SKM-1 treated with dmso at 0.1 percent for 144 hours (cell line): ENCODE measurements around the gene DNAJC7.
A peak's percentile ranks its signal among the peaks of the same experiment; 100 is the strongest.
"Not testable (repeated sequence)": the region's sequence is repeated elsewhere in the genome, so short reads cannot be mapped to it uniquely, and the experiment has no call there.

ENCODE experiments used
- DNase-seq: peaks from one replicate; lab custom pipeline; 2025; ENCODE audit not compliant: unreplicated experiment; lab: John Stamatoyannopoulos, UW

DNAJC7 gene

DNA sequence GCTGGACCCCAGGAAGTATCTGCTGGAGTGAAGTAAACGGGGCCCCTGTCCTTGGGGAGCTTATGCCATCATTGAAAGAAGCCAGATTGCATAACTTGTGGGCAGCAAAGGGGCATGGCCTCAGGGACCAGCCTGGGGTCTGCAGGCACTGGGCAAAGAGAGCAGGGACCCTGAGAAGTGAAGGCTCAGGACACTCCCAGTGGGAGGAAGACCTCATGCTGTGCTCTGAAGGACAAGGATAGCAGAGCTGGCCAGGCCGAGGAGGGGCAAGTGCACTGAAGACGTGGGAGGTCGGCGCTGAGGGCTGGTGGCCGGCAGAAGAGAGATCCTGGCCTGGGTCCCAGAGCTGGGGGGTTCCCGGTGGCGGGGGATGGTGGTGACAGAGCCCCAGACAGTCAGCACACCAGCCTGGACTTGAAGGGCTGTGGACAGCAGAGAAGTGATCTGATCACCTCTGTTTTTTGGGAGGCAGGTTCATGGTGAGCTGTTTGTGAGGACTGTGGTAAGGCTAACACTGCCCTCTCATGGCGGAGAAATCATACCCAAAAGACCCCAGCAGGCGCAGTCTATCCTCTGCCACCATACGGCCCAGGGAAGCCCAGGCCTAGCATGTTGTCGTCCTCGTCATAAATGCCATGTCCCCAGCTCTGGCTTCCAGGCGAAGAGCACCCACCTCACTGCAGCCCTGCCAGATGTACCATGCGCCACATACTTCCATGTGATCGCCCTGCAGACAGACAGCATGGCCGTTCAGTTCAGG is 57.7 kb downstream of the DNAJC7 start:
- peak; percentile 32 for DNase-seq

DNA sequence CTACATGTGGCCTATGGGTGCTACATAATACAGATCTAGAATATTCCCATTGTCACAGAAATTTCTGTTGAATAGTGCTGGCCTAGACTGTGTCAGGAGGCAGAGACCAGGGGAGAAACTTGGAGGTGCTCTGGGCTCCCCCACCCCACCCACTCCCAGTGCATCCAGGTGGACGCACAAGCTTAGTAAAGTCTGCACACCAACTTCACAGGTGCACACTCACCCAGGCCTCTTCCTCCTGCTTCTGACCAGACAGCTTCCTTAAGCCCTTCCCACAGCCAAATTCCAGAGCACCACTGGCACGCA is 58.3 kb downstream of the DNAJC7 start:
- no peak for DNase-seq

GRCh38 chr17:41957869-41958439 is 59.3 kb downstream of the DNAJC7 start:
- DNase-seq: no peak

DNA sequence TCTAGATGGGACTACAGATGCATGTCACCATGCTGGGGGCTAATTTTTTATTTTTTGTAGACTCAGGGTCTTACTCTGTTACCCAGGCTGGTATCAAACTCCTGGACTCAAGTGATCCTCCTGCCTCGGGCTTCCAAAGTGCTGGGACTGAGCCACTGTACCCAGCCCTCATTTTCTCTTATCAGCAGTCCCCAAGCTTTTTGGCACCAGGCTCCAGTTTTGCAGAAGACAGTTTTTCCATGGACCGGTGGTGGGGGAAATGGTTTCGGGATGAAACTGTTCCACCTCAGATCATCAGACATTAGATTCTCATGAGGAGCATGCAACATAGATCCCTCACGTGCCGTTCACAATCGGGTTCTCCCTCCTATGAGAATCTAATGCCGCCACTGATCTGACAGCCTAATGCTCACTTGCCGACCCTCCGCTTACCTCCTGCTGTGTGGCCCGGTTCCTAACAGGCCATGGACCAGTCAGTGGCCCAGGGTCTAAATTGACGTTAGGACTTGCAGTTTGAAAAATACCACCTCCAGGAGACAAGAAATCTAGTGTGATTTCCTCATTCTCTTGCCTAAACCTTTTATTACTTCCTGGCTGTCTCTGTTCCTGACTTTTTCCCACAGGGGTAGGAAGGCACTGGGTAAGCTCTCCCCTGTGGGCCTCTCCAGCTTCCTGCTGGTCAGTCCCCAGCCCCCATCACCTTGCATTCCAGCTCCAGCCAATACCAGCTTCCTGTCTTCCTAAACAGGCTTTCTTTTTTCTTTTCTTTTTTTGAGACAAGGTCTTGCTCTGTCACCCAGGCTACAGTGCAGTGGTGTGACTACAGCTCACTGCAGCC is 60.0 kb downstream of the DNAJC7 start:
- DNase-seq: peak; percentile 33

DNA sequence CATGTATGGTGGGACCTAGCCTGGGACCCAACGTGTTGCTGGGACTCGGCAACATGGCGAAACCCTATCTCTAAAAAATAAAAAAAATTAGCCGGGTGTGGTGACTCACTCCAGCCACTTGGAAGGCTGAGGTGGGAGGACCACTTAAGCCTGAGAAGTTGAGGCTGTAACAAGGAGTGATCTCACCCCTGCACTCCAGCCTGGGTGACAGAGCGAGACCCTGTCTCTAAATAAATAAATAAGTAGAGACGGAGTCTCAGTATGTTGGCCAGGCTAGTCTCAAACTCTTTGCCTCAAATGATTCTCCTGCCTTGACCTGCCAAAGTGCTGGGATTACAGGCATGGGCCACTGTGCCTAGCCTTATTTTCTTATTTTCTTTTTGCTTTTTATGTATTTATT is 60.7 kb downstream of the DNAJC7 start:
- DNase-seq: no peak

GRCh38 chr17:41948762-41949460 is 68.3 kb downstream of the DNAJC7 start:
- no peak for DNase-seq

- DNase-seq: no peak
These were observed 72.3 kb downstream of the DNAJC7 start for GRCh38 chr17:41944943-41945342.

DNA sequence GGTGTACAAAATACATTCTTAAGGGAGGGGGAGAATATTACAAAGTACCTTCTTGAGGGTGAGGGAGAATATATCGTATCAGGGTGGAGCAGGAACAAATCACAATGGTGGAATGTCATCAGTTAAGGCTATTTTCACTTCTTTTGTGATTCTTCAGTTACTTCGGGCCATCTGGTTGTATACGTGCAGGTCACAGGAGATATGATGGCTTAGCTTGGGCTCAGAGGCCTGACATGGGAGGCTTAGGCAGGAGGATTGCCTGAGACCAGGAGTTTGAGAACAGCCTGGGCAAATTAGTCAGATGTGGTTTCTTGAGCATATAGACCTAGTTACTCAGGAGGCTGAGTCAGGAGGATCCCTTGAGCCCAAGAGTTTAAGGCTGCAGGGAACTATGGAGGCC is 73.7 kb downstream of the DNAJC7 start:
- no peak for DNase-seq

DNA sequence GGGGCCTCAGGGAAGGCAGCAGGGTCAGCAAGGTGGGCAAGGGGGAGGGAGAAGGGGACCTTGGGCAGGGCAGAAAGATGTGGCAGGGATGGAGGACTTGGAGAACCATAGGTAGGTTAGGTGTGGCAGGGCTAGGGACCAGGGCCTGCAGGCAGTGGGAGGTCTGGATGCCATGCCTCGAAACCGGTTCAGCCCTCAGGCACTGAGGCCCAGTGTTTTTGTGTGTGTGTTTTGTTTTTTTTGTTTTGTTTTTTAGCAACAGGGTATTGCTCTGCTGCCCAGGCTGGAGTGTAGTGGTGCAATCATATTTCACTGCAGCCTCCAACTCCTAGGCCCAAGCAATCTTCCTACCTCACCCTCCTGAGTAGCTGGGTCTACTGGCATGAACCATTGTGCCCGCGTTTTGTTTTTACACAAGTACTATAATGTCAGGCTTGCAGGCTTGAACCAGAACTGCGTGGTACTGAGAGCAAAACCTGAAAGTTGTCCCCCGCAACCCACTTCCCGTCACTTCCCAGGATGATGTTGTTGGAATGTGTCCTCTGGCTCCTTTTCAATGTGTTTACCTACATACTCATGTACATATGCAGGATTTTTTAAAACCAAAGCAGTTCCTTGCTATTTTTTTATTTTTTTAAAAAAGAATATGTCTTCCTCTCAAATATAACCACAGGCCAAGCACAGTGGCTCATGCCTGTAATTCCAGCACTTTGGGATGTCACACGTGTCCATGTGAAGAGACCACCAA is 74.4 kb downstream of the DNAJC7 start:
- no peak for DNase-seq

DNA sequence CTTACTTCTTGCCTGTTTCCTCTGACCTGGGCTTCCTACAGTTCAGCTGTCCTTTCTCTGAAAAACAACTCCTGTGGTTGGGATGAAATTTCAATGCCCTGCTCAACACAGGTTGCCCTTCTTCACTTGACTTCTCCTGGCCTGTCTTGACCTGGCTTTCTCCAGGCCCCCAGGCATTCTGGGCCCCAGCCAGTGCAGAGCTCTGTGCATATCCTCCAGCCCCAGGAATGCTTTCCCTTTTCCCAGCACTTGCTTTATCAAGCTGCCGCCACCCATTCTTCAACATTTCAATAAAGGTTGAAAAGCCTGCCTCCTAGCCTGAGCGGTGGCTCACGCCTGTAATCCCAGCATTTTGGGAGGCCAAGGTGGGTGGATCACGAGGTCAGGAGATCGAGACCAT is 76.1 kb downstream of the DNAJC7 start:
- DNase-seq: no peak

DNA sequence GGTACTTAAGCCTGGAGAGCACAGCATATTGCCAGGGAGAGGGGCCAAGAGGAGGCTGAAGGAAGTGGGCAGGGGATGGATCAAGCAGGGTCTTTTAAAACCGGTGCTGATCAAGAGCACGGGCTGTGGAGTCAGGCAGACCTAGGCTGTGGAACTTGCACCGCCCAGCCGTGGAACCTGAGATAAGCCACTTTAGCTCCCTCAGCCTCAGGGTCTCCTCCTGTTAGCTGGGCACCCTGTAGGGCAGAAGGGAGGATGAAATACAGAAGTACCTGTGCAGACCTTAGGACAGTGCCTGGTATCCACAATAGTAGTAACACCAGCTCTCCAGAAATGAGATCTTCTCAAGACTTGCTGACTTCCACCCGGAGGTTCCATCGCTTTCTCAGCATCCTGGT is 77.5 kb downstream of the DNAJC7 start:
- DNase-seq: no peak

- no peak for DNase-seq
These were observed 78.1 kb downstream of the DNAJC7 start for GRCh38 chr17:41939044-41939692.

DNA sequence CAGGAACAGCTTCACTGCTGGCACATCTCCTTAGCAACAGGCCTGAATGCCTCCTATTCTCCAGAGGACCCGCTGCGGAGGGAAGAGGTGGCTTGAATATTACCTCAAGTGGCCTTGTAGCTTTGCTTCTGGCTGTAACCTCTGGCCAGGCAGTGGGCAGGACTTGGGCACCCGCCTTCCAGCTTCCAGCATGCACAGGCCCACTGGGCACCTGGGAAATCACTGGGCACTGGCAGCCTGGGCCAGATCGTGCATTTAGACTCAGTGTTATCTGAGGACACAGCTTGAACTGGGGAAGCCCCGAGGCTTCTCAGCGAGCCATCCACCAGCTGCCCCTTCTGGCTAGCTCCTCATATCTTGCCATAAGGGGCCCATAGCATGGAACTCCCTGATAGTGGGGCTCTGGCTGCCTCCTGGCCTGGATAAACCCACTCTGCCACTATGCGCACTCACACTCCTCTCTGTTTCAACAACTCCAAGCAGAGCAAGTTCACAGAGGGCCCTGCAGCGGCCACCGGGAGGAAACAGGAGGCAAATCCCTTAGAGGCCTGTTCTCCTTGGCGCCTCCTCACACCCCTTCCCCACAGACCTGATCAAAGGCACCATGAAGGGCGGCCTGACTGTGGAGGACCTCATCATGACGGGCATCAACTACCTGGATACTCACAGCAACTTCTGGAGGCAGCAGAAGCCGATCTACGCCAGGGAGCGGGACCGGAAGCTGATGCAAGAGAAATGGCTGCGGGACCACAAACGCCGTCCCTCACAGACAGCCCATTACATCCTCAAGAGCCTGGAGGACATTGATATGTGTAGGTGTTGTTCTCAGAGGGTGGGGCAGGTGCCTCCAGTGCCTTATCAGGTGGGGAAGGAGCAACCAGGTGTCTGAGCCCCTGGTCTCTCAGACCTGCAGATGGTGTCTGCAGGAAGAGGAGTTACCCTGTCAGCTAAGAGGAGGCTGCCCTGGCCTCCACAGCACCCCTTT is 79.0 kb downstream of the DNAJC7 start:
- DNase-seq: no peak

GRCh38 chr17:41935641-41936040 is 81.6 kb downstream of the DNAJC7 start:
- DNase-seq: no peak

- peak; percentile 63 for DNase-seq
These were observed 84.3 kb downstream of the DNAJC7 start for GRCh38 chr17:41932816-41933389.

- DNase-seq: not testable (repeated sequence)
These were observed 85.5 kb downstream of the DNAJC7 start for GRCh38 chr17:41931715-41932114.

DNA sequence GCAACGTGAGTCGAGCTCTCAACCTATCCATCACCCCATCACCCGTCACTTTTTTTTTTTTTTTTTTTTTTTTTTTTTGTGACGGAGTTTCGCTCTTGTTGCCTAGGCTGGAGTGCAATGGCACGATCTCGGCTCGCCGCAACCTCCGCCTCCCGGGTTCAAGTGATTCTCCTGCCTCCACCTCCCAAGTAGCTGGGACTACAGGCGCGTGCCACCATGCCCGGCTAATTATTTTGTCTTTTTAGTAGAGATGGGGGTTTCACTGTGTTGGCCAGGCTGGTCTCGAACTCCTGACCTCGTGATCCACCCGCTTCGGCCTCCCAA is 86.4 kb downstream of the DNAJC7 start:
- DNase-seq: not testable (repeated sequence)

DNA sequence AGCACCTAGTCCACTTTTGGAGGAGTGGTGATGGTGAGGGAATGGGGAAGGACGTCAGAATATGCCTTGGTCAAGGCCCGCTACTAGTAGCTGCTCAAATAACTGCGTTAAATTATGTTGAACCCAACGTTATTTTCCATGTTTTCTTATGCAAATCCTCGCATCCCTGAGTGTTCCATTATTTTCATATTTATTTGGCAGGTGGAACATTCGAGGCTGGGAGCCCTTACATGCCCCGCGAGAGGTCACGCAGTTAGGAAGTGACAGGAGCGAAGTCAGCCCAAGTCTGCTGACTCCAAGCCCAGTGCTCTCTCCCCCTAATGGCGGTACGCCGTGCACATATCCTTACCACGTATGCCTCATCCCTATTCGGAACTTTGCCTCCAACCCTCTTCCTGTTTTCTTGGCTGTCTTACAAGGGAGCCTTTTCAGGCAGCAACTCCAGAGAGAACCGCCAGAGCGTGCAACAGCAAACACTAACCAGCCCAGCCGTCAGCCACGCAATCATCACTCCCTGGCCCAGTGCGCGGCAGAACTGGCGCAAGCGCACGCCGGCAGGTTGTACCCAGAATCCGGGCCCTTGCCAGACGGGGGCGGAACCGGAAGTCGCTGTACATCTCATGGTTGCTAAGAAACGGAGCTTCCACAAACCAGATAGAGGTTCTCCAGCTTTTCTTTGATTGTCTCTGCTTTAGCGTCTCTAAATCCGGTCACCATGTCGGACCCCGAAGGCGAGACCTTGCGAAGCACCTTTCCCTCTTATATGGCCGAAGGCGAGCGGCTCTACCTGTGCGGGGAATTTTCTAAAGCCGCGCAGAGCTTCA is 87.0 kb downstream of the DNAJC7 start, which contains the start of gene ODAD4:
Gene ODAD4, plus strand, starts transcription at position 609 of the 824 bp plus-strand sequence. Its CDS starts 107 bp downstream, at position 716.
- peak; percentile 98 for DNase-seq
